Measurements from ENCODE around the gene GTSE1. TPM values are rescaled to one million over a fixed set of nuclear protein-coding genes. Genes with fewer than 3 reads are reported as not detected.

Gene GTSE1, protein sequence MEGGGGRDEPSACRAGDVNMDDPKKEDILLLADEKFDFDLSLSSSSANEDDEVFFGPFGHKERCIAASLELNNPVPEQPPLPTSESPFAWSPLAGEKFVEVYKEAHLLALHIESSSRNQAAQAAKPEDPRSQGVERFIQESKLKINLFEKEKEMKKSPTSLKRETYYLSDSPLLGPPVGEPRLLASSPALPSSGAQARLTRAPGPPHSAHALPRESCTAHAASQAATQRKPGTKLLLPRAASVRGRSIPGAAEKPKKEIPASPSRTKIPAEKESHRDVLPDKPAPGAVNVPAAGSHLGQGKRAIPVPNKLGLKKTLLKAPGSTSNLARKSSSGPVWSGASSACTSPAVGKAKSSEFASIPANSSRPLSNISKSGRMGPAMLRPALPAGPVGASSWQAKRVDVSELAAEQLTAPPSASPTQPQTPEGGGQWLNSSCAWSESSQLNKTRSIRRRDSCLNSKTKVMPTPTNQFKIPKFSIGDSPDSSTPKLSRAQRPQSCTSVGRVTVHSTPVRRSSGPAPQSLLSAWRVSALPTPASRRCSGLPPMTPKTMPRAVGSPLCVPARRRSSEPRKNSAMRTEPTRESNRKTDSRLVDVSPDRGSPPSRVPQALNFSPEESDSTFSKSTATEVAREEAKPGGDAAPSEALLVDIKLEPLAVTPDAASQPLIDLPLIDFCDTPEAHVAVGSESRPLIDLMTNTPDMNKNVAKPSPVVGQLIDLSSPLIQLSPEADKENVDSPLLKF
- under 1 TPM in 6 of 7 donors, not detected in 1; 0.18 to 0.84 (median 0.34) TPM for total RNA-seq
- polyA plus RNA-seq: under 1 TPM; 0.40 to 0.60 TPM
- long read RNA-seq, donor 1, partial matches to known transcripts: 1 of 1 reads
- long read RNA-seq, donor 1, other reads (novel, unspliced or antisense): 0 of 1 reads
- long read RNA-seq, donor 2, partial matches to known transcripts: 0 of 4 reads
- long read RNA-seq, donor 2, other reads (novel, unspliced or antisense): 0 of 4 reads
- long read RNA-seq, donor 3: 0 reads

DNA sequence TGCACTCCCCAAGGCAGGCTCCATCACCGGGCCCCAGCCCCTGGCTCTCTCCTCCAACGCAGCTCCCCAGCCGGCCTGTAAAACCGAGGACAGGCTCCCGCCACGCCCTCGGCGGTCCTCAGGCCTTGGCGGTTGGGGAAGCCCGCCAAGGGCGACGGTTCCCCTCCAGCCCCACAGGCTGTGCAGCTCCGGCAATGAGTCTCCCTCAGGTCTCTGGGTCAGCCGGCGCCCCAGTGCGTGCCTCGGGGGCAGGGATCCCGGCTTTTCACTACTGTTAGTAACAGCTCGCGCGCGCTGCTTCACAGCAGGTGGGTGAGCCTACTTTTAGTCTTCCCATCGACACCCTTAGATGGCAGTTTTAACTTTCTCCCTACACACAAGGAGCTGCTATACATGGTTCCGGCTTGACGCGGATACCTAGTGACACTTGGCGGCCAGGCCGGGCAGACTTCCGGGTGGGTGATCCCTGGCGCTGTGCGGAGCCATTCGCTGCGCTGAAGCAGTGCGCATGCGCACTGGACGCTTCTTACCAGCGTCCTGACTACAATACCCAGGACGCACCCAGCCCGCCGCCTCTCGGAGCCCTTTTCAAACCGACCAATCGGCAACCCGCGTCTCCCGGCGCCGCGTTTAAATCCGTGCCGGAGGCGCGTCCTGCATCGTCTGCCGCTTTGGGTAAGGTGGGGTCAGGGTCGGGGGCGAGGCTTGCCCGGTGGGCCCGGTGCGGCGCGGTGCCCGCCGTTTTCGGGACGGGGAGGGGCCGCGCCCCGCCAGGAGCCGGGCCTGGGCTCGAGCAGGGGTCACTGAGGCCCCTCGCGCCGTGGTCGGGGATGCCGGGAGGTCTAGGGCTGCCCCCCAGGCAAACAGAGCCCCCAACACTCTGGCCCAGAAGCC, at the start of gene GTSE1:
Gene GTSE1, plus strand, starts transcription at position 614 of the 894 bp plus-strand sequence. CDS start 531 bp downstream, outside the sequence.
- H3K4me3 ChIP-seq: peak within 1 kb of the TSS; percentile 44
- WGBS, 3 donors: 1 to 2% (median 1%) methylated on average over 76 of the region's 76 CpGs
- peak within 1 kb of the TSS; percentile 37 to 81 for H3K27ac ChIP-seq
- intact Hi-C loops (cut with DNase I): loop anchor here in 1 of 4 donors (5.0 to 10.0 kb wide), 2 partner anchors 169 to 302 kb away; no protein-coding TSS in a partner anchor
- DNase-seq: peak; percentile 96 to 98 (median 97)
- peaks cover 5% of the 10 kb centered on the region for H3K4me1 ChIP-seq (ENCODE audit: insufficient read depth)
- no peaks in the 10 kb centered on the region for H3K27me3 ChIP-seq
- no peaks in the 10 kb centered on the region for H3K9me3 ChIP-seq
- H3K36me3 ChIP-seq: no peaks in the 10 kb centered on the region
- no peak for TF ChIP-seq EP300 (IDR thresholded peaks at IDR 0.05)
- TF ChIP-seq, protein P1, sequence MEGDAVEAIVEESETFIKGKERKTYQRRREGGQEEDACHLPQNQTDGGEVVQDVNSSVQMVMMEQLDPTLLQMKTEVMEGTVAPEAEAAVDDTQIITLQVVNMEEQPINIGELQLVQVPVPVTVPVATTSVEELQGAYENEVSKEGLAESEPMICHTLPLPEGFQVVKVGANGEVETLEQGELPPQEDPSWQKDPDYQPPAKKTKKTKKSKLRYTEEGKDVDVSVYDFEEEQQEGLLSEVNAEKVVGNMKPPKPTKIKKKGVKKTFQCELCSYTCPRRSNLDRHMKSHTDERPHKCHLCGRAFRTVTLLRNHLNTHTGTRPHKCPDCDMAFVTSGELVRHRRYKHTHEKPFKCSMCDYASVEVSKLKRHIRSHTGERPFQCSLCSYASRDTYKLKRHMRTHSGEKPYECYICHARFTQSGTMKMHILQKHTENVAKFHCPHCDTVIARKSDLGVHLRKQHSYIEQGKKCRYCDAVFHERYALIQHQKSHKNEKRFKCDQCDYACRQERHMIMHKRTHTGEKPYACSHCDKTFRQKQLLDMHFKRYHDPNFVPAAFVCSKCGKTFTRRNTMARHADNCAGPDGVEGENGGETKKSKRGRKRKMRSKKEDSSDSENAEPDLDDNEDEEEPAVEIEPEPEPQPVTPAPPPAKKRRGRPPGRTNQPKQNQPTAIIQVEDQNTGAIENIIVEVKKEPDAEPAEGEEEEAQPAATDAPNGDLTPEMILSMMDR (IDR thresholded peaks at IDR 0.05): no peak
- TF ChIP-seq POLR2A (IDR thresholded peaks at IDR 0.05): no peak

DNA sequence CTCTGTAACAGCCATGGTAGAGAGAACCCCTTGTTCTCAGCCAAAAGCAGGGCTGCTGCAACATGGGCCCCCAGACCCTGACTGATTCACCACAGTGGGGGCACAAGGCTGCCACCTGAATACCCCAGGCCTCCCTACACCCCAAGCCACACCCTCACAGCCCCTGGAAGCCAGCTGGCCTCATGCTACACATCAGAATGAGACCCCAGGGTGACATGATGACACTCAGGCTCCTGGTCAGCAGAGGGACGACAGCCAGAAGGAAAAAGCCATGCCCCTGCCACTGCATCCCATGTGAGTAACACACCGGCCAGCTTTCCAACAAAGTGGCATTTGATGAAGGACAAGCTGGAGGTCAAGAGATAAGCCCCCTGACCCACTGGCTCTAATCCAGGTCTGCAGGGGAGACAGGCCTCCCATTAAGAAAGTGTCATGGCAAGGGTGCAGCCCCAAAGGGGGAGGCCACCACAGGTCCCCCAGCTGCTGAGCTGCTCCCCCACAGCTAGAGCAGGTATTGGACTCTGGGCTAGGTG, 49.2 kb upstream of the GTSE1 start:
- Histone ChIP-seq H3K27ac (no peak overlapping the region), H3K4me1 (ENCODE audit: insufficient read depth) (peaks cover 15% of the 10 kb centered on the region), H3K36me3 (no peaks in the 10 kb centered on the region), H3K9me3 (no peaks in the 10 kb centered on the region), H3K27me3 (no peaks in the 10 kb centered on the region), H3K4me3 (no peak overlapping the region)
- WGBS, 3 donors: 81 to 91% (median 83%) methylated on average over 2 of the region's 2 CpGs
- TF ChIP-seq POLR2A (IDR thresholded peaks at IDR 0.05) (no peak), EP300 (IDR thresholded peaks at IDR 0.05) (no peak)
- TF ChIP-seq, protein P1 (IDR thresholded peaks at IDR 0.05): no peak
- DNase-seq: no peak
- intact Hi-C loops (cut with DNase I): no loop called here

DNA sequence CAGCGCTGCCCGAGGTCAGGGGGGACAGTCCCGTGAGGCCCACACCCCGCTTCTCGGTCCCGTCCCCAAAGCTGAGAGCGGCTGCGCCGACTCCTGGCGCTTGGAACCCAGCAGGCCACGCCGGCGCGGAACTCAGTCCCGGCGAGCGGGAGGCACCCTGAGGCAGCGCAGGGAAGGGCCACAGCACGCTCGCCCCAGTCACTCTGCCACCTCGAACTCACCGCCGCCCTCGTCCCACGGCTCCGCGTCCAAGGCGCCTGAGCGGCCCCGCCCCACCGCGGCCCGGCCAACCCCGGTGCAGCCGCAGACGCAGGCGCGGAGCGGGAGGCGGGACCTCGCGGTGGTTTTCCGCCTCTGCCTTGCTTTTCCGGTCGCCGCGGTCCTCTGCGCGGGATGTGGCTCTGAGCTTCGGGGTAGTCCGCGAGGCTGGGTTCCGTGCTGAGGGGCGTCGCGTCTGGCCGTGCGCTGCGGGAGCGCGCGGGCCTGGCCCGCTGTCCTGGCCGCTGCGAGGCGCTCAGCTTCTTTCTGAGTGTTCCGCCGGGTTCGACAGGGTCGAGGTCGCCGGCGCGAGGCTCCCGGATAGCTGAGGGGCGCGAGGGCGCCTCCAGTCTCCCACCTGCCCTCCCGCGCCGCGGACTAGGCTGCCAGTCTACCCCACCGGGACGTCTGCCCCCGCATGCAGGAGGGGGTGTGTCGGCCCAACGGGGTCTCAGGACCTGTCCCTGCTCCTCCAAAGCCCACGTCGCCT, 46.5 kb upstream of the GTSE1 start, which contains the start of gene CDPF1:
Gene CDPF1, minus strand, starts transcription at position 259 of the 748 bp plus-strand sequence. CDS start 2,009 bp downstream, outside the sequence.
- 0 to 1% (median 0%) methylated on average over 56 to 89 of the region's 89 CpGs for WGBS, 3 donors
- H3K27me3 ChIP-seq: no peaks in the 10 kb centered on the region
- peak within 1 kb of the TSS in 1 of 2 donors; percentile 64 for H3K27ac ChIP-seq
- H3K36me3 ChIP-seq: no peaks in the 10 kb centered on the region
- peak within 1 kb of the TSS; percentile 69 for H3K4me3 ChIP-seq
- DNase-seq: peak; percentile 86 to 90 (median 87)
- peak; percentile 64 for TF ChIP-seq POLR2A (IDR thresholded peaks at IDR 0.05)
- TF ChIP-seq EP300 (IDR thresholded peaks at IDR 0.05): no peak
- H3K4me1 ChIP-seq (ENCODE audit: insufficient read depth): peaks cover 10% of the 10 kb centered on the region
- intact Hi-C loops (cut with DNase I): no loop called here
- no peaks in the 10 kb centered on the region for H3K9me3 ChIP-seq

DNA sequence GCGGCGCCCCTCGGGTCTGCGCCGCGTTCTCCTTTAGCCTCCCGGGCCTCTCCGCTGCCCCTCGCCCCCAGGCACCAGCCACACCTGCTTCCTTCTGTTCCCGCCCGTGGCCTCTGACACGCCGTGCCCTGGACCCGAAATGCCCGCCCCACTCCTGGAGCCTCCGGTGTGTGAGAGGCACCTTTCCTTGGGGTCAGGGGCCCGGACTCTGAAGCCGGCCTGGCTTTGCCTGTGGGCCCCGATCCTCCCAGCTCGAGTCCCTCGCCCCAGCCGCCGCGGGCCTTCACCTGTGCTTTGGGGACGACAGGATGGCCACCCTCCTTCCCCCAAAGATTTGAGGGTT, 45.9 kb upstream of the GTSE1 start:
- DNase-seq: no peak
- intact Hi-C loops (cut with DNase I): no loop called here

More for the DNA sequence above, 45.9 kb upstream of the GTSE1 start:
- H3K27me3 ChIP-seq: no peaks in the 10 kb centered on the region
- WGBS, 3 donors: 7 to 11% (median 8%) methylated on average over 20 to 25 of the region's 25 CpGs
- H3K36me3 ChIP-seq: no peaks in the 10 kb centered on the region
- peaks cover 6% of the 10 kb centered on the region for H3K4me1 ChIP-seq (ENCODE audit: insufficient read depth)
- peak overlapping the region in 1 of 2 donors; percentile 64 for H3K27ac ChIP-seq
- H3K9me3 ChIP-seq: no peaks in the 10 kb centered on the region
- no peak for TF ChIP-seq EP300 (IDR thresholded peaks at IDR 0.05)
- TF ChIP-seq, protein P1 (IDR thresholded peaks at IDR 0.05): no peak
- TF ChIP-seq POLR2A (IDR thresholded peaks at IDR 0.05): no peak
- peak overlapping the region; percentile 69 for H3K4me3 ChIP-seq
